ENCODE measurements around the gene PLEKHA3.
"Not testable (repeated sequence)": the region's sequence is repeated elsewhere in the genome, so short reads cannot be mapped to it uniquely, and the experiment has no call there.

Gene PLEKHA3

GRCh38 chr2:178522950-178523595 is 42.8 kb downstream of the PLEKHA3 start:
- DNase-seq (ENCODE audit: extremely low read depth in 1 of 2, low read depth in 1 of 2): peak; percentile 54 to 62

- no peak for DNase-seq (ENCODE audit: extremely low read depth in 1 of 2, low read depth in 1 of 2)
Measured at GRCh38 chr2:178523596-178524134, 43.4 kb downstream of the PLEKHA3 start.

GRCh38 chr2:178525010-178525409 is 44.8 kb downstream of the PLEKHA3 start:
- DNase-seq (ENCODE audit: extremely low read depth in 1 of 2, low read depth in 1 of 2): not testable (repeated sequence)

- DNase-seq (ENCODE audit: extremely low read depth in 1 of 2, low read depth in 1 of 2): not testable (repeated sequence)
Measured at GRCh38 chr2:178525460-178525859, 45.2 kb downstream of the PLEKHA3 start.

- no peak for DNase-seq (ENCODE audit: extremely low read depth in 1 of 2, low read depth in 1 of 2)
Measured at GRCh38 chr2:178526256-178526655, 46.0 kb downstream of the PLEKHA3 start.

- DNase-seq (ENCODE audit: extremely low read depth in 1 of 2, low read depth in 1 of 2): no peak
Measured at GRCh38 chr2:178527592-178527991, 47.3 kb downstream of the PLEKHA3 start.

- no peak for DNase-seq (ENCODE audit: extremely low read depth in 1 of 2, low read depth in 1 of 2)
Measured at GRCh38 chr2:178528647-178529046, 48.4 kb downstream of the PLEKHA3 start.

- DNase-seq (ENCODE audit: extremely low read depth in 1 of 2, low read depth in 1 of 2): no peak
Measured at GRCh38 chr2:178529194-178529593, 48.9 kb downstream of the PLEKHA3 start.

- DNase-seq (ENCODE audit: extremely low read depth in 1 of 2, low read depth in 1 of 2): no peak
Measured at GRCh38 chr2:178530131-178530530, 49.9 kb downstream of the PLEKHA3 start.

- DNase-seq (ENCODE audit: extremely low read depth in 1 of 2, low read depth in 1 of 2): no peak
Measured at GRCh38 chr2:178530625-178531142, 50.4 kb downstream of the PLEKHA3 start.

GRCh38 chr2:178531168-178531567 is 50.9 kb downstream of the PLEKHA3 start:
- no peak for DNase-seq (ENCODE audit: extremely low read depth in 1 of 2, low read depth in 1 of 2)

GRCh38 chr2:178536037-178536436 is 55.8 kb downstream of the PLEKHA3 start:
- DNase-seq (ENCODE audit: extremely low read depth in 1 of 2, low read depth in 1 of 2): no peak

GRCh38 chr2:178542161-178542560 is 61.9 kb downstream of the PLEKHA3 start:
- no peak for DNase-seq (ENCODE audit: extremely low read depth in 1 of 2, low read depth in 1 of 2)

- DNase-seq (ENCODE audit: extremely low read depth in 1 of 2, low read depth in 1 of 2): no peak
Measured at GRCh38 chr2:178542569-178542968, 62.3 kb downstream of the PLEKHA3 start.

- DNase-seq (ENCODE audit: extremely low read depth in 1 of 2, low read depth in 1 of 2): no peak
Measured at GRCh38 chr2:178550352-178550751, 70.1 kb downstream of the PLEKHA3 start.

- DNase-seq (ENCODE audit: extremely low read depth in 1 of 2, low read depth in 1 of 2): no peak
Measured at GRCh38 chr2:178553047-178553446, 72.8 kb downstream of the PLEKHA3 start.

Measured in activated CD8-positive, alpha-beta memory T cell treated with anti-CD3 and anti-CD28 coated beads for 1 hour (primary cell).